Measurements from ENCODE around the gene OR2AT4.
"Not testable (repeated sequence)": the region's sequence is repeated elsewhere in the genome, so short reads cannot be mapped to it uniquely, and the experiment has no call there.

Gene OR2AT4

DNA sequence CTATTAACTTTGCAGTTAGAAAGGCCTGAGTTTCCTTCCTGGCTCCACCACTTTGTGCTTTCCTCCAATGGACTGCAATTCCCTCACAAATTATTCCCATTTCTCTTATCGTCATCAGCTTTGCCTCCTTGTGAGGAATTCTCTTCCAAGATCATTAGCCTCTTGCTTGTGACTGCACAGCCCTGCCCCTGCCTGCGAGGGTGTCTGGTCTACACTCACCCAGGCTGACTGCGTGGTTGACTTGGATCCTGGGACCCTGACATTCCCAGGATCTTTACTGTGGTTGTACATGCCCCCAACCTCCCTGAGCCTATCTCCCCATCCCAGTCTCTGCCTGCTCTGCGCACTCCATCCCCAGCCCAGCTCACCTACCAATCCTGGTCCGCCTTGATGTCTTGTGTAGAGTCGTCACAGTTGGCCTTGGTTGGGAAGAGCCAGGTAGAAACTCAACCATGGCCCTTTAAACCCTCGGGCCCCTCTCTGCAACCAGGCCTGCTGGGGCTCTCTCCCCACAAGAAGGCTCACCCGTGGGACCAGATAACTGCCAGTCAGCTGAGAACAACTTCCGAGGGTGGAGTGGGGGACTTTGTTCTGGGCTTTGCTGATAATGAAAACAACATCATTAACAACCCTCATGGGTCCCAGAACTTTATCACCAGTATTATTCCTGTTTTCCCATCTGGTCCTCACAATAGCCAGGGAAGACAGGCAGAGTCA, at the start of gene OR2AT4:
Gene OR2AT4 (minus strand): TSS at position 421 of the 717 bp plus-strand sequence.
- no peak for DNase-seq

DNA sequence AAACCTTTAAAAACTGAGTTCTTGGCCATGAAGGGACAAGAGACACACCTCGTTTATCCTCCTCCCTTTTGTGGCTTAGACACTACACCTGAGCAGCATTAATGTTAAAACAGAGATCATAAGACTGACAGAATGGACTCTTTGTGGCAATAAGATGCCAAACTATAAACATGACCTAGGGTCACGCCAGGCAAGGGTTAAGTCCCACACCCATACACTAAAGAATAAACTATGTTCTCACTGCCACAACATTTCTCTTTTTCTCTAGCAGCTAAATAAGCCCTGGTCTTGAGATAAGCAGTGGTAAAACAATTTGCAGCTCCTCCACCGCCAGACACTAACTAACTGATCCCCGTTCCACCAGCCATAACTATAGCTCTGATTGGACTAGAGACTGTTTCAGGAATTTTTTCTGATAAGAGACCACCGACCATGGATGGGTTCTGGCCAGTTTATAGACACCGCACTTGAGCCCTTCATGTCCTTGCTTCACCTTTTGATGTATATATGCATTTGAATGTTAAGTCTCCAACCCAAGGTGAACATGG, 49.4 kb upstream of the OR2AT4 start:
- no peak for DNase-seq

DNA sequence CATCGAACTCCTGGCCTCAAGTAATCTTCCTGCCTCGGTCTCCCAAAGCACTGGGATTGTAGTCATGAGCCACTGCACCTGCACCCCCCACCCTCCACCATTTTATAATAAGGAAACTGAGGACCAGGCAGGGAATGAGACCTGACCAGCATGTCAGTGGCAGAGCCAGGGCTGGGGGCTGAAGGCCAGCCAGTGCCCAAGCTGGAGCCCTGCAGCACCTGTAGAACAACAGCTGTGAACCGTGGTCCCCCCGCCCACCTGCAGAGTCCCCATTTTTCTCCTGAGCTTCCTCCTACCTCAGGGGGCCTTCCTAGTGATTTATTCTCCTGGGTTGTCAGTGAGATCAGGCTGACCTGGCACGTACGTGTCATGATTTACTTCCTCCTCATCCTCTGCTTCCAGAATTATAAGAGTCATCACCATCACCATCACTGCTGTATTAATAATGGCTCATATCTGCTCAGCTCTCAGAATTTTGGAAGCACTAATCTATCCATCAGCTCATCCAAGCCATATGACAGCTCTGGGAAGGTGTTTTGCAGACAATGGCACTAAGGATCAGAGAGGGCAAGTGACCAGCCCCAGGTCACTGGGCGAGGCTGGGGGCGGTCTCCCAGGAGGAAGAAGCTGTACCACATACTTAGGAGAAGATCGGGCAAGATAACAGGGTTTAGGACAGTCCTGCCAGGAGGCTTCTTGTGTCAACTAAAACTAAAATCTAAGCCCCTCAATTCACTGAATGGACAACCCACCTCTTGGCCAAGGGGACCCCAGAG, 48.7 kb upstream of the OR2AT4 start:
- DNase-seq = no peak

DNA sequence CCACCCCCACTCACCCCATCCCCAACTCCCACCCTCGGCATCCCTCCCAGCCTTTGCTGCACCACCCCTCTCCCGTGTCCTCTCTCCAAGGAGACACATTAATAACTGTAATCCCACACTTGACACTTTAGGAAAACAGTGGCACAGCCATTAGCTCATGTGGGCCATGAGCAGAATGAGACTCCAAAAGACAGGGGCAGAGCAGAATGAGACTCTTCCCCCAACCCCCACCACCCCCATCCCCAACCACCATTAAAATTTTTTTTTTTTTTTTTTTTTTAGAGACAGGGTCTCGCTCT, 48.0 kb upstream of the OR2AT4 start:
- no peak for DNase-seq

DNA sequence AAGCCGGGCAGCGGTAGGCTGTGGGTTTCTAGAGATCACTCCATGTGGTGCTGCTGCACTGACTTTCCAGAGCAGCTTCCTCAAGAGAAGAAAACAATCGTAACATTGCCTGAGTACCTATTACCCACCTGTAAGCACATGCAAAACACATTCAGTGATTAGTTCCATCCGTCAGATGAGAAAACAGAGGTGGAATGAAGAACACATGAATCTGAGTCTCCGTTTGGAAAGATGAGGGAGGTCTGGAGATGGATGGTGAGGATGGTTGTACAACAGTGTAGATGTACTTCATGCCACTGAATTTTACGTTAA, 46.7 kb upstream of the OR2AT4 start:
- DNase-seq = no peak

DNA sequence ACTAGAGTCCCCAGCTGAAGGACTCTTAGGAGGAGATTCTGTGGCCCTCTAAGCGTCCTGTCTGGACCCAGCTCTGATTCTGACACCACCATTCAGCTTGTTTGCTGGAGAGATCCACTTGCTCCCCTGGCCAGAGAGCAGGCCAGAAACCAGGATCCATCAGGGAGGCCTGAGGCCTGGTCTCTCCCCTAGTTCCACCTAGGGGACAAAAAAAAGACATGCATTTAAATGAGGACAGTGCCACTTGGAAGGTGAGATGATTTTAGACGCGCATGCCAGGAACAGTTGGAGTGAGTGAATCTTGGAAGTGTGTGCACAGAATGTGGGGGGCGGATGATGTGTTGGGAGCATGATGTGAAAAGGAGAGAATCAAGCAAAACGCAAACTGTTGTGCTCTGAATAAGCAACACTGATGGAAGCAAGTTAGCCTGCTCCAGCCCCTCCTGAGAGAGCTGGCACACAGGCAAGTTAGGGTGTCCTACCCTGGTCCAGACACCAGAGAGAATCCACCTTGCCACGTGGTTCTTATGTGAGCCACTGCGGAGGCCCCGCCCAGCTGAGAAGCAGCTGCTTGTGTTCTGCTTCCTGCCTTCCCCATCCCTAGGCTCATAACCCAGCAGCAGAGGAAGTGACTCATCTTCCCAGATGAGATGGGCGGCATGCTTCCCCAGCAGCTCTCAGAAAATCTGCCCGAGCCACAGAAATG, 46.2 kb upstream of the OR2AT4 start:
- no peak for DNase-seq

DNA sequence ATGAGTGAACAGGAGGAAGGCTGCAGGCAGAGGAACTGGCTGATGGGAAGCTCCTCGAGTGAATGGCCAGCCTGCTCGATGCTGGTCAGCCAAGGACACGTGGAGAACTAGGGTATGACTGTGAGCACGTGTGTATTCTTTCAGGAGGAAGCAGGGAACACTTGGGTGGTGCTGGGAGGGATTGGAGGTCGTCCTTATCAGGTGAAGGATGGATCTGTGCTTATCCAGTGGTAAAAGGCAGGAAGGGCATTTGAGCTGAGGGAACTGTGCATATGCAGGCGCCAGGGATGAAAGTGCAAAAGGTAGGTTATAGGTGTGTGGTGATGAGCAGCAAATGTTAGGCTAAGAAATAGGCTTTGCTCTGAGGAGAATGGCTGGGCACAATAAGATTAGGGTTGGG, 44.5 kb upstream of the OR2AT4 start:
- no peak for DNase-seq

DNA sequence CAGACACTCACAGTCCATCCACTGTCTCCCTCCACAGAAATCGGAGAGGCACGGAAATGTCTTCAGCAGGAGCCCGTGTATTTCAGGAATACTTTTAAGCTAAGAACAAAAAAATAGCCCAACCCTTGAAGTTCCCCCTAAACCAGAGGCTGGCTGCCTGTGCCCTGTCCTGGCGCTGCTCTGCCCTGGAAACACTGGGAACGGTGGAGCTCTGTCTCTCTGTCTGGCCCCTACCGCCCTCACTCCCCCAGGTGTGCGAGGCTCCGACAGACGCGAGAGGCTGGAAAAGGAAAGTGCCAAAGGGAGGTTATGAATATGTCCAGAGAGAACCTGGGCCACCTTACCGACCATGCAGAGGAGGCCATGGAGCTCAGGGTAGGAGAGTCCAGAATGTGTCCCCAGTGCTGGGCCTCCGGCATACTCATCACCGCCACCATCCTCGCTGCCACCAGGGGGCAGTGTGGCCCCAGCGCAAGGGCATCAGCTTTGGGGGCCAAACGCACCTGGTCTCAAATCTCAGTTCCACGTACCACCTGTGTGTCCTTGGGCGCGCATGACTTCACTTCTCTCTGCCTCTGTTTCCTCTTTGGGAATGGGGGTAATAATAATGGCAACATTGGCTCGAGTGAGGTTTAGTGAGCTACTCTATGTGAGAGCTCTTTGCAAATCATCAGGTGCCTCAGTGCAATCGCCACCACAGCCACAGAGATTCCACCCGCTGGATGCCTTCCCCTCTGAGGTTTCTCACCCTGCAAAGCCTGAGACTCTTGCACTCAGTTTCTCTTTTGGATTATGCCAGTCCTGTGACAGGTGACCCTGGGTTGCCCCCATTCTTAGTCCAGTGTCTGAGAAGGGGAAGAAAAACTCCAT, 43.8 kb upstream of the OR2AT4 start:
- DNase-seq = no peak

DNA sequence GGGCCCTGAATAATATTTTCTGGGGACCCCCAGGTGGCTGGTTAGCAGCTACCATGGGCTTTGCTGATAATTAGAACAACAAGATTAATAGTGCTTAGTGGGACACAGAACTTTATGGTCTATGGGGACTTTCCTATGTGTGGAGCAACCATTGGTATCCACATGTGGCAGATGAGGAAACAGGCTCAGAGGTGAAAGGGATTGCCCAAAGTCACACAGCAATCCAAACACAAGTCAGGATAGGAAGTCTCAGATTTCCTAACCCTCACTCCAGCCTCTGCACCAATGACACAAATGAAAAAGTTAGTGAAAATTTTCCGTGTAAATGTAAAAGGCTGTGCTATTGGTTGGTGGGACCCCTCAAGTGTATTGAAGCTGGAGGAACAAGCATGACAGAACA, 39.0 kb upstream of the OR2AT4 start:
- no peak for DNase-seq

DNA sequence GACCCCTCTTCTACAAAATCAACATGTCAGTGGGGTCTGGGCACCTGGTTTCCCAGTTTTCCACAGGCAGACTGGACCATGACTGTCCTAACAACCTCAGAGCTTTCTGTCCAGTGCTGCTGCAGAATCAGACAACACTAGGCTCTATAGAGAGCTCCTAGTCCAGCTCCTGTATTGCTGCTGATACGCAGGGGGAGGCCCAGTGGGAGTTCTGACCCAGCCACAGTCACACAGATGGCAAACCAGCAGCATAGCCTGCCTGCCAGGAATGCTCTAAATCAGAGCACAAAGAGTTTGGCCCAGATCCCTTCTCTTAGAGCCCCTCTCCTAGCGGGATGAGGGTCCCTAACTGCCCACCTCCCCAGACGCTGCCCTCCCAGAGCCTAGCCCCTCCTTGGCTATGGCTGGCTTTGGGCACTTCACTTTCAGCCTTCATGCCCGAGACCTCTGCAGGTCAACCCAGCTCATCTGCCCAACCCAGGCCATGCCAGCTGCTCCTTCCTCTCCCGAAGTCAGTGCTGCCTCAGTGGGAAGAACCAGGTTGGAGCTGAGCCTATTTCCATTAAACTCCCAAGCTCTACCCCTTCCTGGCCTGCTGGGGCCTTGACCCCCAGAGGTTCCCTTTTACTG, 38.5 kb upstream of the OR2AT4 start:
- DNase-seq = no peak

DNA sequence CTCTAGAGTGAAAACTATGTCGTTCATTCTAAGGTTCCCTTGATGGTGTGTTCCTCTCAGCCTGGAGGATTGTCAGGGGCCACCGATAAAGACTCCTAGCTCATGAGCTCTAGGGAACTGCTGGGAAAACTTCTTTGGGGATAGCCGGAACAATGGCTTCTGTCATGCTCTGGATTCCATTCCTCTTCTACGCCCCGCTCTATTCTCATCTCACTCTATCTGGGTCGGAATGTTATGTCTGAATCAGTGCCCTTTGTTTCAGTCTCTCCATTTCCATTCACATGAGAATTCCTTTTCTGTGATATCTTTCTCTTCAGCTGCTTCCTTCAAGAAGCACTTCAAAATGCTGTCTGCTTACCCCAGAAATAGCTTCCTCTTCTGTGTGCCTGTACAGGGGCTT, 37.3 kb upstream of the OR2AT4 start:
- DNase-seq = no peak

DNA sequence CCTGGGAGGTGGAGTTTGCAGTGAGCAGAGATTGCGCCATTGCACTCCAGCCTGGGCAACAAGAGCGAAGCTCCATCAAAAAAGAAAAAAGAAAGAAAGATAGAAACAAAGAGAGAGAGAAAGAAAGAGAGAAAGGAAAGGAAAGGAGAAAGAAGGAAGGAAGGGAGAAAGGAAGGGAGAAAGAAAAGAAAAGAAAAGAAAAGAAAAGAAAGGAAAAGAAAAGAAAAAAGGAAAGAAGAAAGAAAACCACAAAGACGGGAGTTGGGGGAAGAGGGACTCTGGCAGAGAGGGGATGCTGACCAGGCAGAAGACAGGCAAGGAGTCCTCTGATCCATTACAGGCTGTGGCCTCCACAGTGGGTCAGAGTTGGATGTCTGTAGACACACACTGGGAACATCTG, 35.4 kb upstream of the OR2AT4 start:
- DNase-seq = no peak

DNA sequence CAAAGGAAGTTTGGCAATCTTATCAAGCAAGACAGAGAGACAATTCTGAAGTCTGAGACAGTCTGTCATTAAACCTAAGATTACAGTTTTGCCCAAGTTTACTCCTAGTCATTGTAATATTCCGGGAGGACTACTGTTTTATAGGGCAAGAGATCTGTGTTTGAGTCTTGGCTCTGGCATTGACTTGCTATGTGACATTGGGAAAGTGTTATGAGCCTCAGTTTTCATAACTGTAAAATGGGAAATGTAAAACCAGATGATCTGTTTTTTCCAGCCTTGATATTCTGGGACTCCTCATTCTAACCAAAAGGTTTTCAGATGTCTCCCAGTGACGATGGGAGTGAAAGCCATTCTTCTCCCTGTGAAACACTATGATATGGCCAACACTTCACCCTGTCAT, 29.9 kb upstream of the OR2AT4 start:
- DNase-seq = no peak

DNA sequence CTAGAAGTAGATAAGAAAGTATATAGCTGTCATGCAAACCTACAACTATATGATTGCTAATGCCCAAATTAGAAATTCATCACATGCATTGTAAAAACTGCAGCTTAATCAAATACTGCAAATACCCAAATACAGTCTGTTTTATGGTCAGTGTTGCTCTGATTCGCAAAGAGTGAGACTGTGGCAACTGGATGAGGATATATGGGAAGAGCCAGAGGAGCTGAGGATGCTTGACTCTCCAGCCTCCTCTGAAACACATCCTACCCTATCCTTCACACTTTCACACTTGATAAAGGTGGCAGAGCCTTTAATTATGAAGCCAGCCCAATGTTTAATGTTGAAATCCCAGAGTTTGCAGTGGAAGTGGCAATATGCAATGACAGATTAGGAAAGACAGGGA, 21.9 kb upstream of the OR2AT4 start:
- DNase-seq = no peak

DNA sequence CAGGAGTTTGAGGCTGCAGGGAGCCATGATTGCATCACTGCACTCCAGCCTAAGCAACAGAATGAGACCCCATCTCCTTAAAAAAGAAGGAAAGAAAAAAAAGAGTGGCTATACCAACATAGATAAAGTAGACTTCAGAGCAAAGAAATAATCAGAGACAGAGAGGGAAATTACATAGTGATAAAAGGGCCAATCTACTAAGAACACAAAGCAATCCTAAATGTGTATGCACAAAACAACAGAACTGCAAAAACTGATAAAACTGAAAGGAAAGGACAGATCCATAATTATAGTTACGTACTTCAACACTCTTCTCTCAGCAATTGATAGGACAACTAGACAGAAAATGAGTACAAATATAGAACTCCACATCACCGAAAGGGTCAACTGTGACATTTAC, 17.8 kb upstream of the OR2AT4 start:
- DNase-seq = no peak

DNA sequence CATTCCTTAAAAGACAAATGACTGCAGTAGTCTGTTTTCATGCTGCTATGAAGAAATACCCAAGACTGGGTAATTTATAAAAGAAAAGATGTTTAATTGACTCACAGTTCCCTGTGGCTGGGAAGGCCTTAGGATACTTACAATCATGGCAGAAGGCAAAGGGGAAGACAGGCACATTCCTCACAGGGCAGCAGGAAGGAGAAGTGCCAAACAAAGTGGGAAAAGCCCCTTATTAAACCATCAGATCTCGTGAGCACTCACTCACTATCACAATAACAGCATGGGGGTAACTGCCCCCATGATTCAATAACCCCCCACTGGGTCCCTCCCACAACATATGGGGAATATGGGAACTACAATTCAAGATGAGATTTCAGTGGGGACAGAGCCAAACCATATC, 16.4 kb upstream of the OR2AT4 start:
- no peak for DNase-seq

DNA sequence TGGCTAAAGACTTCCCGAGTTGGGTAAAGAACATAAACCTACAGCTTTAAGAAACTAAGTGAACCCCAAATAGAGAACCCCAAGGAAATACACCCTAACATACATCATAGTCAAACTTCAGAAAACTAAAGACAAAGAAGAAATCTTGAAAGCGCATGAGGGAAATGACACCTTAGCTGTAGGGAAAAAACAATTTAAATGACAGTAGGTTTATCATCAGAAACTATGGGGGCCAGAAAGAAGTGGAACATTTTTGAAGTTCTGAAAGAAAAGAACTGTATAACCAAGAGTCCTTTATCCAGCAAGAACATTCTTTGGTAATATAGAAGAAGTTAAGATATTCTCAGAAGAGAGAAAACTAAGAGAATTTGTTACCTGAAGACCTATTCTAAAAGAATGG, 15.5 kb upstream of the OR2AT4 start:
- DNase-seq = no peak

DNA sequence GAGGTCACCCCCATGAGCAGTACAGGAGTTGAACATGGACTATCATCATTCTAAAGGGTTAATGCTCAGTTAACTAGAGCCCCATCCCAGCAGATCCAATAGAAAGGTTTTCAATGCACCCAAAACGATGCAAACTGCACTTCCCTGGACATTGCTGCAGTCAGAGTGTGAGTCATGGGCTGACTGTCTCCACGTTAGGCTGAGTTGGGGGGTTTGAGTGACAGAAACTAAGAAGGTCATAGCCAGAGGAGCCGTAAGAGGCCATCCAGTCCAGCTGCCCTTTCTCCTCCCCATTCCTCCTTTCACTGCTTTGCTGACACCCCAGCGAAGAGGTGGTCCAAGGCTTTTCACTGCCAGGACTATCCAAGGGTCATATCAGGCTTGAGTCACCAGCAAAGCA, 10.5 kb upstream of the OR2AT4 start:
- no peak for DNase-seq

DNA sequence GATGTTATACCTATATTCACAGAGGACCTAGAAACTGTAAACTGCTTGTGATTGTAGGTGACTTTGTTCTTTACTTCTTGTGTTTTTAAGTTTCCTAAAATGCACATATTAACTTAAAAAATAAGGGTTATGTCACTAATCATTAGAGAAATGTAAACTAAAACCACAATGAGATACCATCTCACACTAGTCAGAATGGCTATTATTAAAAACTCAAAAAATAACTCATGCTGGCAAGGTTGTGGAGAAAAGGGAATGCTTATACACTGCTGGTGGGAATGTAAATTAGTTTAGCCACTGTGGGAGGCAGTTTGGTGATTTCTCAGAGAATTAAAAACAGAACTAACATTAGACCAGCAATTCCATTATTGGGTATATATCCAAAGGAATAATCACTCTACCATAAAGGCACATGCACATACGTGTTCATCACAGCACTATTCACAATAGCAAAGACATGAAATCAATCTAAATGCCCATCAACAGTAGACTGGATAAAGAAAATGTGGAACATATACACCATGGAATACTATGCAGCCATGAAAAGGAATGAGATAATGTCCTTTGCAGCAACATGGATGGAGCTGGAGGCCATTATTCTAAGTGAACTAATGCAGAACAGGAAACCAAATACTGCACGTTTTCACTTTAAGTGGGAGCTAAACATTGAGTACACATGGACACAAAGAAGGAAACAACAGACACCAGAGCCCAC, 9.4 kb upstream of the OR2AT4 start:
- DNase-seq = not testable (repeated sequence)

DNA sequence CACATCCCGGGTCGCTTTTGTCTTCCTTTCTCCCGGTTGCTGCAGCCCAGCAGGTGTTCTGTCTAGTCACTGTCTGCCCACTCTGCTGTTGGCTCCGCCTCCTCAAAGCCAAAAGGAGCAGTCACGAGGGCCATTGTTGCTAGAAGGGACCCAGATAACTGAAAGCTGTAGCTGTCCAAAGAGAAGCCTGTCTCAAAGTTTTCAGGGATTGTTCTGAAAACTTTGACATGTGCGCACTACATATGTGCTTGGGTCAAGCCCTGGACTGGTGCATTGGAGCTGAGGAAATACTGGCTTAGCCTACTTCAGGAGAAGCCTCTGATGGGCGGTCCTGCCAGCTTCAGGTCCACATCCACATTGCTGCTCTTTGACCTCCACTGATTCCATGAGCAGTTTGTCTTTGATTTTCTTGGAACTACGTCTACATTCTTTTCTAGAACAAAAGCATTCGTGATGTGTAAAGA, 8.8 kb upstream of the OR2AT4 start:
- DNase-seq = no peak

DNA sequence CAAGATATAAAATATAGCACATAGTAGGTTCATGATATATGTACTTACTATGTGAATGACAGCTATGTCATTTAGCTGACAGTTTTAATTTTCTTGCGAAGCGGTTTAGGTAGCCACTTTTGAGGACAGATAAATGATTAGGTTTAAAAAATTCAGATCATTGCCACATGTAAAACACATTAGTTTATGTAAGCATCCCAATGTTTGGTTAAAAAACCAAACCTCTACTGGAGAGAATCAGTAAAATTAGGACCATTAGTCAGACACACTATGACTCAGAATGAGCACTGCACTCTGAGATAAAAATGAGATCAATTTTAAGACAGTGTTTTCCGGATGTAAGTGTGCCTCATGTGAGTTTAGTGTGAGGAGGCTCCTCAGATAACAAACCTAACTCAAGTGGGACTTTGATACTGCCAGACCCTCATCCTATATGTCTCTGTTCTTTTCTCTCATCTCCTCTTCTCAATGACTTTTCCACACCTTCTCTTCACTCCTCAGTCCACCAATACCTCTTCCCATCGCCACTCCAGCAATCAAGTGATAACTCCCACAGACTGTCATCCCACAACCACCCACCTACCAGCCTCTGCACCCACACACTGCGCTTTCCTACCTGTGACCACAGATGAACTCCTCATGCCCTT, 6.8 kb upstream of the OR2AT4 start:
- no peak for DNase-seq
